ENCODE measurements around the gene KMT2E.
A peak's percentile ranks its signal among the peaks of the same experiment; 100 is the strongest.
"Not testable (repeated sequence)": the region's sequence is repeated elsewhere in the genome, so short reads cannot be mapped to it uniquely, and the experiment has no call there.

The KMT2E gene

DNA sequence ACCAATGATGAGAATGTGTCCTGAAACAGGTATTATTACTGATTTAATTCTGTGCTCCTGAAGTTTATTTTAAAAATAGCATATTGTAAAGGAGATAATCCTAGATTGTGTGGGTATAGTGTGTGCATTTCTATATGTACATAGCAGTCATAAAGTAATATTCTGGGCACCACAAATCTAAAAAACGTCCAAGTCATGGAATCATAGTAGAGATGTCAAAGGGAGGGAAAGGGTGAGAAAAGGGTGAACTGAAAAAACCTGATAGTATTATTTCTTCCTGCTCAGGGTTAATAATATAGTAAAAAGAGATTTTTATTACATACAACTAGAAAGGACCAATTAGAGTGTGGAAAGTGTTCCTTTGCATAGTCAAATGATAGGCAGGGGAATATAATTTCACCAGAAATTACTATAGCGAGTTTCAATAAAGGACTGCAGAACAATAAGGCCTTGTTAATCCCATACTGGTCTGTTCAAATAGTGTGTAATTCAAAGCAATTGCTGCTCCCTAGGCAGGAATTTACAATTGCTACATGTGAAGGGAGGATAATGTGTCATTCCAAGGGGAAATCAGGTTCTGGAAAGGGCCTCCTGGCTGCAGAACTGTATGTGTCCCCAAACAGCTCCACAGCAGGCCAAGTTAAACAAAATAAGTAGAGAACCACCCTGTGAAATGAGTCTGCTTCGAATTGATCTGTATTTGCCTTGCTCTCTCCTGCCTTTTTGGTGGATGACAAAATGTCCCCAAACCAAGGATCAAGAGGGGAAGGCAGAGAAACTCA, 42.5 kb upstream of the KMT2E start:
- H3K27ac ChIP-seq, result no peak overlapping the region
- no peak for TF ChIP-seq ZFX (IDR thresholded peaks at IDR 0.05; ENCODE audit: borderline replicate concordance)
- TF ChIP-seq, protein P1, sequence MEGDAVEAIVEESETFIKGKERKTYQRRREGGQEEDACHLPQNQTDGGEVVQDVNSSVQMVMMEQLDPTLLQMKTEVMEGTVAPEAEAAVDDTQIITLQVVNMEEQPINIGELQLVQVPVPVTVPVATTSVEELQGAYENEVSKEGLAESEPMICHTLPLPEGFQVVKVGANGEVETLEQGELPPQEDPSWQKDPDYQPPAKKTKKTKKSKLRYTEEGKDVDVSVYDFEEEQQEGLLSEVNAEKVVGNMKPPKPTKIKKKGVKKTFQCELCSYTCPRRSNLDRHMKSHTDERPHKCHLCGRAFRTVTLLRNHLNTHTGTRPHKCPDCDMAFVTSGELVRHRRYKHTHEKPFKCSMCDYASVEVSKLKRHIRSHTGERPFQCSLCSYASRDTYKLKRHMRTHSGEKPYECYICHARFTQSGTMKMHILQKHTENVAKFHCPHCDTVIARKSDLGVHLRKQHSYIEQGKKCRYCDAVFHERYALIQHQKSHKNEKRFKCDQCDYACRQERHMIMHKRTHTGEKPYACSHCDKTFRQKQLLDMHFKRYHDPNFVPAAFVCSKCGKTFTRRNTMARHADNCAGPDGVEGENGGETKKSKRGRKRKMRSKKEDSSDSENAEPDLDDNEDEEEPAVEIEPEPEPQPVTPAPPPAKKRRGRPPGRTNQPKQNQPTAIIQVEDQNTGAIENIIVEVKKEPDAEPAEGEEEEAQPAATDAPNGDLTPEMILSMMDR (IDR thresholded peaks at IDR 0.05), result no peak

DNA sequence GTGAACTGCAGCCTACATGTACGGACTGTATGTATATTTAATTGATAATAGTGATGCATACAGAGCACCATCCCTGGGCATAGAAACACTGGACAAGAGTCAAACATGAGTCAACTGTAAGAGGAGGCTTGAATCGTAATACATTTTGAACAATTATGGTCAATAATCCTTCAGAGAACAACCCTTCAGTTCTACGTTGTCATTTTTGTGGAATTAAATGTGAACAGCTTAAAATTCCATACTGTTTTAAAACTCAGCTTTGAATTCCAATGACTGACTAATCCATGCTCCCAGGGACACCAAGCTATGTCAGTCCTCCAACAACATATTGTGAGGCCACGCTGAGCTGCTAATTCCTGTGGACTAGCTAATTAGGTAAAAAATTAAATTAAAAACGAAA, 41.5 kb upstream of the KMT2E start:
- no peak for TF ChIP-seq ZFX (IDR thresholded peaks at IDR 0.05; ENCODE audit: borderline replicate concordance)
- TF ChIP-seq, protein P1 (IDR thresholded peaks at IDR 0.05), result no peak
- no peak overlapping the region for H3K27ac ChIP-seq

DNA sequence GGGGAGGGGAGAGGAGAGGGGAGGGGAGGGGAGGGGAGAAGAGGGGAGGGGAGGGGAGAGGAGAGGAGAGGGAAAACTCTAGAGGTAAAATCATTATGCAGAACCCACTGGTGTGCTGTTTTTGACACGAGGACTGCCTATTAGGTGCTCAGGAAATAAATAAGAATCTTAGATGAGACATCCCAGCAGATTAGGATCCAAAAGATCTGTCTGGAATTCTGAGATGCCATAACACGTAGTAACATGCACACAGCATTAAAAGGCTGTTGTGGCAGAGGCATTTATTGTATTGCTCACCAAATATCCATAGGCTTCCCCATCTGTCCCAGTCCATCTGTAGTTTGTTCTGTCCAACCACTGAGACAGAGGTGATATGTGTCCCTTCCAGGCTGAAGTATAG, 40.8 kb upstream of the KMT2E start:
- no peak overlapping the region for H3K27ac ChIP-seq

DNA sequence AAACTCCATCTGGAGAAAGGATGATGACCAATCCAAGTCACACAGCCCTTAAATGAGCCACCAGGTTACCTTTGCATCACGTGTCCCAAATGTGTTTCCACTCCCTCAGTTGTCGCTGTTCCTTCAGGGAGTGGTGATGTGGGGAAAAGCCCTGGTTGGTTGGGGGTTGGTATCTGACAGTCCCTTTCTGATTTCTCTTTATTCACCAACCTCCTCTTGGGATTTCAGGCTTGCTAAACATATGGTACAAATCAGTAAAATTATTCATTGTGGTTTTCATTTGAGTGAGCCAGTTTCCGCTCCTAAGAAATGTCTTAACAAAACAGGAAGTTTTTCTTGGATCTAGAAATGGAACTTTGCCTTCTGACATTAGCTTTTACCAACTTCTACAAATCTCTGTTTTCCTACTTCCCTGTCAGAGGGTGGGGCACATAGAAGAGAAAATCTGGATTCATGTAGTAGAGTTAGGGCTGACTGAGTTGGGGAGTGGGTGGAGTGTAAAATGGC, 40.0 kb upstream of the KMT2E start:
- no peak for TF ChIP-seq ZFX (IDR thresholded peaks at IDR 0.05; ENCODE audit: borderline replicate concordance)
- TF ChIP-seq, protein P1 (IDR thresholded peaks at IDR 0.05), result no peak
- H3K27ac ChIP-seq, result no peak overlapping the region

More for the DNA sequence above, 40.8 kb upstream of the KMT2E start:
- TF ChIP-seq ZFX (IDR thresholded peaks at IDR 0.05; ENCODE audit: borderline replicate concordance), result no peak
- TF ChIP-seq, protein P1 (IDR thresholded peaks at IDR 0.05), result no peak

DNA sequence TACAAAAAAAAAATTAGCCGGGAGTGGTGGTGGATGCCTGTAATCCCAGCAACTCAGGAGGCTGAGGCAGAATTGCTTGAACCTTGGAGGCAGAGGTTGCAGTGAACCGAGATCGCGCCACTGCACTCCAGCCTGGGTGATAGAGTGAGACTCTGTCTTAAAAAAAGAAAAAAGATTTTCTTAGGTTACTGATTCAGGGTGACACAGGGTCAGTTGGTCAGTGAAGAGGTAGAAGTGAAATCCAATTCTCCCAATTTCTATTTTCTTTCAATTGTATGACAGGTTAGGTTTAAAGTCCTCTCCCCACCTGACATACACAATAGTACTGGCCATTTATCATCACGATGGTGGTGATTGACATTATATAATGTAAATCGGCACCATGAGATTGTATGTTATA, 38.5 kb upstream of the KMT2E start:
- not testable (repeated sequence) for H3K27ac ChIP-seq

DNA sequence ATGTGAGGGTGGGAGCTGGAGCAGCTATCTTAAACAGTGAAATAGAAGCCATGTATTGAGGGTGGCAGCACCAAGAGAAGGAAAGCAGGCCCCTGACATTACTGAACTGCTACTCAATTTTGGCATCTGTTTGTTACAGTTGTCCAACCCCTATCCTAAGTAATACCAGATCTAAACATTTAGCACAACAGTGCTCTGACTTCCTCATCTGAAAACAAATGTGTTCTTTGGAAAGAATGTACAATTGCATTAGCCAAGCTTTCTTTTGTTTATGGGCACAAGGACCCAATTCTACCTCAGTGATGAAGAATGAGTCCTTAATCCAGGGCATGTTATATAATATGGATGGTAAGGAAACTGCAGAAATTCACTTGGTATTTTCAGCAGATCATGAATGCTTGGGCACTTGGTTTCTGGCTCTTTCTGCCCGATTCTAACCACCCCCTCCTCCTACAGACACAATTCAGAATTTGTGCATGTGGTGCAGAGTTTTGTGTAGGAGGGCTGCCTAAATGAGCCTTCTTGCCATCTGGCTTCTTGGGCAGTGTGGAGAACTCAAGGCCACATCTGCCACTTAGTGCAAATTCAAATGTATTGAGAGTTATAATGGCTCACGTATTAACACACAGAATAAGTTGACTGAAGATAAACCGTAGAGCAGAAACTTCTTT, 36.9 kb upstream of the KMT2E start:
- no peak for TF ChIP-seq ZFX (IDR thresholded peaks at IDR 0.05; ENCODE audit: borderline replicate concordance)
- TF ChIP-seq, protein P1 (IDR thresholded peaks at IDR 0.05), result no peak
- H3K27ac ChIP-seq, result no peak overlapping the region; the same call in 1 of the 2 replicates

DNA sequence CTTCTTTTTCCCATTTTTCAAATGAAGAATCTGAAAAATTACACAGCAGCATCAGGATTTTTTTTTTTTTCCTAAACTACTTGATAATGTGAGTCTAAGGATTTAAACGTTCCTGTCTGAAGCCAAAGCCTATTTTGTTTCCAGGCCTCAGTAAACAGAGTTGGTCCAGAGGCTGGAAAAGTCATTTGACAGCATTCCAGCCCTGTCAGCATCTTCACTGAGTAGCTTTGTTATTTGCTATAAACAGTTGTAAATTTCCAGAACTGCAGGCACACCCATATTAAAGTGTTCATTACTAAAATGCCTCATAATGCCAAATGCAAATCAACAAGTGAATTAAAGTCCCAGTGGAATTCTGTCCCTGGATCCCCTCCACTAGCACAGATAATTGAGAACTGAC, 35.5 kb upstream of the KMT2E start:
- H3K27ac ChIP-seq, result peak overlapping the region; percentile 79
- TF ChIP-seq ZFX (IDR thresholded peaks at IDR 0.05; ENCODE audit: borderline replicate concordance), result no peak
- TF ChIP-seq, protein P1 (IDR thresholded peaks at IDR 0.05), result no peak
